GM19438 (cell line): ENCODE results near the gene FOXP1.
A peak's percentile ranks its signal among the peaks of the same experiment; 100 is the strongest.

Experiments
- ATAC-seq: cut with Tn5 transposase; IDR thresholded peaks from one replicate; pipeline ENCODE4 v1.9.1; 2021; ENCODE audit warnings: low read depth; ENCODE audit not compliant: unreplicated experiment

Gene FOXP1

GRCh38 chr3:71583566-71584393 lies at the start of gene FOXP1:
Gene FOXP1 (minus strand): TSS chr3:71583728. CDS start chr3:71198381, 385,347 bp downstream.
- ATAC-seq = peak; percentile 52

- ATAC-seq = no peak
Observed at GRCh38 chr3:71629711-71630110, 46.2 kb upstream of the FOXP1 start.

GRCh38 chr3:71629289-71629688 lies 45.8 kb upstream of the FOXP1 start:
- no peak for ATAC-seq

GRCh38 chr3:71628522-71628921 lies 45.0 kb upstream of the FOXP1 start:
- ATAC-seq = no peak

GRCh38 chr3:71625676-71626075 lies 42.1 kb upstream of the FOXP1 start:
- no peak for ATAC-seq

- ATAC-seq = no peak
Observed at GRCh38 chr3:71621825-71622537, 38.5 kb upstream of the FOXP1 start.

GRCh38 chr3:71618538-71618937 lies 35.0 kb upstream of the FOXP1 start:
- ATAC-seq = no peak

- ATAC-seq = no peak
Observed at GRCh38 chr3:71616571-71617021, 33.1 kb upstream of the FOXP1 start.

- ATAC-seq = no peak
Observed at GRCh38 chr3:71614869-71615268, 31.3 kb upstream of the FOXP1 start.

- ATAC-seq = no peak
Observed at GRCh38 chr3:71614426-71614825, 30.9 kb upstream of the FOXP1 start.

- ATAC-seq = no peak
Observed at GRCh38 chr3:71611099-71611498, 27.6 kb upstream of the FOXP1 start.

- ATAC-seq = no peak
Observed at GRCh38 chr3:71607364-71607763, 23.8 kb upstream of the FOXP1 start.

- ATAC-seq = no peak
Observed at GRCh38 chr3:71606582-71606981, 23.1 kb upstream of the FOXP1 start.

- no peak for ATAC-seq
Observed at GRCh38 chr3:71602256-71602655, 18.7 kb upstream of the FOXP1 start.

- ATAC-seq = no peak
Observed at GRCh38 chr3:71601811-71602210, 18.3 kb upstream of the FOXP1 start.

- ATAC-seq = no peak
Observed at GRCh38 chr3:71600646-71601288, 17.2 kb upstream of the FOXP1 start.

GRCh38 chr3:71599416-71599815 lies 15.9 kb upstream of the FOXP1 start:
- no peak for ATAC-seq

GRCh38 chr3:71598292-71598691 lies 14.8 kb upstream of the FOXP1 start:
- no peak for ATAC-seq

- ATAC-seq = no peak
Observed at GRCh38 chr3:71597286-71597685, 13.8 kb upstream of the FOXP1 start.

- no peak for ATAC-seq
Observed at GRCh38 chr3:71593106-71593505, 9.6 kb upstream of the FOXP1 start.

GRCh38 chr3:71591101-71591500 lies 7.6 kb upstream of the FOXP1 start:
- ATAC-seq = no peak
